IPS DF 6.9 (cell line): ENCODE results near the gene CTSZ.
"Not testable (repeated sequence)": the region's sequence is repeated elsewhere in the genome, so short reads cannot be mapped to it uniquely, and the experiment has no call there.

Source experiments
- DNase-seq: peaks from one replicate; pipeline ENCODE4 v3.0.0-alpha.2; 2013; ENCODE audit warnings: low read depth, low spot score
- H3K27ac ChIP-seq: one replicate; pipeline ENCODE4 v1.5.1; 2013; ENCODE audit warnings: low read length, control low read depth
- H3K27me3 ChIP-seq: 2 replicates; pipeline ENCODE4 v1.6.1; 2013; ENCODE audit warnings: mild to moderate bottlenecking, low read length; ENCODE audit not compliant: control insufficient read depth, insufficient read depth
- H3K36me3 ChIP-seq: 2 replicates; pipeline ENCODE4 v1.6.1; 2013; ENCODE audit warnings: low read length; ENCODE audit not compliant: control insufficient read depth, insufficient read depth
- H3K4me1 ChIP-seq: 2 replicates; pipeline ENCODE4 v1.6.1; 2013; ENCODE audit warnings: low read length; ENCODE audit not compliant: control insufficient read depth, insufficient read depth
- H3K4me3 ChIP-seq: 2 replicates; pipeline ENCODE4 v1.5.1; 2013; ENCODE audit warnings: mild to moderate bottlenecking, low read length
- H3K9me3 ChIP-seq: 2 replicates; pipeline ENCODE4 v1.6.1; 2013; ENCODE audit warnings: low read length, inconsistent platforms; ENCODE audit not compliant: control insufficient read depth, insufficient read depth
- WGBS: extraction: QIAGEN DNeasy Blood & Tissue Kit; methylation state at CpG from one replicate; pipeline ENCODE4 v1.1.7; 2013; ENCODE audit warnings: mixed read lengths, missing lambda C conversion rate; ENCODE audit not compliant: insufficient read length, insufficient coverage; 5-methylcytosine and 5-hydroxymethylcytosine counted together

CTSZ gene

DNA sequence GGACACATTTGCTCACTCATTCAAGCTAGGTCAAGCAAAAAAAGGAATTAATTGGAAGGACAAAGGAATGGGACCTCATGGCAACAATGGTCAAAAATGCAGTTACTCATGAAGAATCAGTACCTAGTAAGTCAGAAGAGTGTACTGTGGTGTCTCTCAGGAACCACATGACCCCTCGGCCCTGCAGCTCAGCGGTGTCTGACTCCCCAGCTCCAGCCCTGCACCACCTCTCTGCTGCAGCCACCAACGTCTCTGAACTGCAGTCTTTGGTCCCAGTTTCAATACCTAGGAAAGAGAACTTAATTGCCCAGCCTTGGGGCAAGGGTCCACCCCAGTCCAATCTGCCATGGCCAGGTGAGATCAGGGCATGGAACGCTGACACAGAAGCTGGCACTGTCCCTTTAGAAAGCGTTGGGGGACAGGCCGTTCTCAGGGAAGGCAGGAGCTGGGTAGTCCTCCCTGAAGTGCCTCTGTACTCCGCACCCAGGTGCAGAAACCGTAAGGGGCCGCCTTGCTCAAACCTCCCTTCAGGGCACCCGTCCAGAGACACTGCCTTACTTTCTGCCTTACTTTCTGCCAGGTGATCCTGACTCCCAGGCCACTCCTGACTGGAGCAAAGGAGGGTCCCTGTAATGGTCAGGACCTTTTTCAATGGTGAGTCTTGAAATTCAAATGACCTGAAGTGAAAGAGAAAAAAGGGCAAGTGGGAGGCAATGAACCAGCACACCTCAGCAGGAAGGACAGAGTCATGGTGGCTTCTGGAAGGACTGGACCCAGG lies 39.2 kb downstream of the CTSZ start:
- Histone ChIP-seq H3K27ac (no peak overlapping the region), H3K4me1 (no peaks in the 10 kb centered on the region), H3K4me3 (no peak overlapping the region), H3K9me3 (no peaks in the 10 kb centered on the region), H3K27me3 (no peaks in the 10 kb centered on the region), H3K36me3 (no peaks in the 10 kb centered on the region)
- DNase-seq, result no peak
- no CpG with 5 or more reads among the region's 10 CpGs for WGBS

DNA sequence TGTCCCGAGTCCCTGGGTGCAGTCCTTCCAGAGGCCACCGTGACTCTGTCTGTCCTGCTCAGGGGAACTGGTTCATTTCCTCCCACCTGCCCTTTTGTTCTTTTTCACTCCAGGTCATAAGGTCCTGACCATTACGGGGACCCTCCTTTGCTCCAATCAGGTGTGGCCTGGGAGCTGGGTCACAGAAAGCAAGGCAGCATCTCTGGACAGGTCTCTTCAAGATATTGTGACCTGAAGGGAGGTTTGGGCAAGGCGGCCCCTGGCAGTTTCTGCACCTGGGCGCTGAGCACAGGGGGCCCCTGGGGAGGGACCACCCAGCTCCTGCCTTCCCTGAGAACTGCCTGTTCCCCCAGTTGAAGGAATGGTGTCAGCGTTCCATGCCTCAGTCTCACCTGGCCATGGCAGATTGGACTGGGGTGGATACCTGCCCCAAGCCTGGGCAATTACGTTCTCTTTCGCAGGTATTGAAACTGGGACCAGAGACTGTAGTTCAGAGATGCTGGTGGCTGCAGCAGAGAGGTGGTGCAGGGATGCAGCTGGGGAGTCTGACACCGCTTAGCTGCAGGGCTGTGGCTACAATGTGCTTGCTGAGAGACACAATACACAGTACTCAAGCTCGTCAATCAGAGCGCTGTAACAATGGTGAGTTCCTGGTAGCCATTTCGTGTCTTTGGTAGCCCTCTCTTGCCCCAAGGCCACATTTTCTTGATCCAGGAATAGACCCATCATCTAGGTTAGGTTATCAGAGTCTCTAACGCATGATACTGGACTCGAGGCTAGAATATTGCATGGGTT lies 41.6 kb downstream of the CTSZ start:
- Histone ChIP-seq H3K4me3 (no peak overlapping the region), H3K9me3 (no peaks in the 10 kb centered on the region), H3K27me3 (no peaks in the 10 kb centered on the region), H3K36me3 (no peaks in the 10 kb centered on the region), H3K4me1 (no peaks in the 10 kb centered on the region), H3K27ac (no peak overlapping the region)
- WGBS, result no CpG with 5 or more reads among the region's 14 CpGs
- no peak for DNase-seq

DNA sequence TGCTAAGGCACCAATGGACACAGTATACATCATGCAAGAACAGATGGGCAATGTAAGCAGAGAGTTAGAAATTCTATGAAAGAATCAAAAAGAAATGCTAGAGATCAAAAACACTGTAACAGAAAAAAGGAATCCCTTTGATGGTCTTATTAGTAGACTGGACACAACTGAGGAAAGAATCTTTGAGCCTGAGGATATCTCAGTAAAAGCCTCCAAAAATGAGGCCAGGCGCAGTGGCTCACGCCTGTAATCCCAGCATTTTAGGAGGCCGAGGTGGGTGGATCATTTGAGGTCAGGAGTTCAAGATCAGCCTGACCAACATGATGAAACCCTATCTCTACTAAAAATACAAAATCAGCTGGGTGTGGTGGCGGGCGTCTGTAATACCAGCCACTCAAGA lies 43.1 kb downstream of the CTSZ start:
- not testable (repeated sequence) for H3K9me3 ChIP-seq, H3K36me3 ChIP-seq, H3K27ac ChIP-seq, H3K4me1 ChIP-seq, H3K4me3 ChIP-seq, DNase-seq, H3K27me3 ChIP-seq
- WGBS, result no CpG with 5 or more reads among the region's 5 CpGs

DNA sequence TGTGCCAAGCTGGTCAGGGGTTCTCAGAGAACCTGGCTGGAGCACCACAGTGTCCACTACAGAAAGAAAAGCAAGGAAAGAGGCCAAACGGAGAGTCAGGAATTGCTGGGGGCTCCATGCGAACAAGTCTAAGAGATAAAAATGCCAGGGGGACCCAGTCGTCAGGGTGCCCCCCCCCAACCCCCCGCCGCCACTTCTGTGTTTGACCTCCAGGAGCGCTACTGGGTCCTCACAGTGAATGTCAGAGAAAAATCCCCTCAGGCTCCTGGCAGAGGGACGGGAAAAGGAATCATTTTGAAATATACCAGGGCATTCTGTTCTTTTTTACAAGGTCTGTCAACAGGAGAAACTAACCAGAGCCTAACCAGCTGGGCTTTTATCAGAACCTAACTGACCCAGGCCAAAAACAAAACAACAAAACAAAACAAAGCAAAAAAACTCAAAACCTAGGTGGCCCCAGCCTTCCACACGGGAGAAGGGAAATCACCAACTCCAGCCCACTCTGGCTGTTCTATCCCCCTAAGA lies 43.9 kb downstream of the CTSZ start:
- no CpG with 5 or more reads among the region's 8 CpGs for WGBS
- no peaks in the 10 kb centered on the region for H3K9me3 ChIP-seq
- H3K4me1 ChIP-seq, result no peaks in the 10 kb centered on the region
- no peak overlapping the region for H3K27ac ChIP-seq
- H3K4me3 ChIP-seq, result no peak overlapping the region
- H3K27me3 ChIP-seq, result no peaks in the 10 kb centered on the region
- DNase-seq, result no peak
- H3K36me3 ChIP-seq, result no peaks in the 10 kb centered on the region

DNA sequence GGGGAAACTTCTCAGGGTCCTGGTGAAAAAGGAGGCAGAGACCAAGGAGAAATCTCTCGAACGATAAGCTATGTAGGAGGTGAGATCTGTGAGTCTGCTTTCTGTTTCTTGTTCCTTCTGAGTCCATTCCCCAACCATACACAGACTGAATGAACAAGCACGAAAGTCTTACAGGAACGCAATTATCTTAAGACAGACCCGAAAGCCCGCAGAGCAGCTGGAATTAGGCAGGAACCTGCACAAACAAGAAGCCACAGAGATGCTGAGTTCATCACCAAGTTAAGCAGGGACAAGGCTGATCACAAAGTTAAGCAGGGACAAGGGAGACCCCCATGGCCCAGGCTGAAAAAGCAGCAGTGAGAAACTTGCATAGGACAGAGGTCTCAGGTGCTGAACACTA lies 47.4 kb downstream of the CTSZ start:
- H3K9me3 ChIP-seq, result no peaks in the 10 kb centered on the region
- no peak overlapping the region for H3K27ac ChIP-seq
- no peaks in the 10 kb centered on the region for H3K27me3 ChIP-seq
- H3K36me3 ChIP-seq, result no peaks in the 10 kb centered on the region
- no CpG with 5 or more reads among the region's 6 CpGs for WGBS
- no peak overlapping the region for H3K4me3 ChIP-seq
- no peaks in the 10 kb centered on the region for H3K4me1 ChIP-seq
- no peak for DNase-seq

DNA sequence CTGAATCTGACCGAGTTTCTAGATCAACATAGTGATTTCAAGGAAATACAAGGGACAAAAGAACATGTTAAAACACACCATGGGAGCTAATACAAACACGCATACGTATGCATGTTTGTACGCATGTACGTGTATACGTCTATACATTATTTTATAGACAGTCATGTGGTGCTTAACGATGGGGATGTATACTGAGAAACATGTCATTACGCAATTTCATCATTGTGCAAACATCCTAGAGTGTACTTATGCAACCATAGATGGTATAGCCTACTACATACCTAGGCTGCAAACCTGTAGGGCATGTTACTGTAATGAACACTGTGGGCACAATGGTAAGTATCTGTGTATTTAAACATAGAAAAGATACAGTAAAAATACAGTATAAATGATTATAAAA lies 51.0 kb downstream of the CTSZ start:
- H3K4me1 ChIP-seq, result no peaks in the 10 kb centered on the region
- H3K4me3 ChIP-seq, result no peak overlapping the region
- no peak for DNase-seq
- no CpG with 5 or more reads among the region's 8 CpGs for WGBS
- no peak overlapping the region for H3K27ac ChIP-seq
- H3K9me3 ChIP-seq, result no peaks in the 10 kb centered on the region
- no peaks in the 10 kb centered on the region for H3K27me3 ChIP-seq
- H3K36me3 ChIP-seq, result no peaks in the 10 kb centered on the region

DNA sequence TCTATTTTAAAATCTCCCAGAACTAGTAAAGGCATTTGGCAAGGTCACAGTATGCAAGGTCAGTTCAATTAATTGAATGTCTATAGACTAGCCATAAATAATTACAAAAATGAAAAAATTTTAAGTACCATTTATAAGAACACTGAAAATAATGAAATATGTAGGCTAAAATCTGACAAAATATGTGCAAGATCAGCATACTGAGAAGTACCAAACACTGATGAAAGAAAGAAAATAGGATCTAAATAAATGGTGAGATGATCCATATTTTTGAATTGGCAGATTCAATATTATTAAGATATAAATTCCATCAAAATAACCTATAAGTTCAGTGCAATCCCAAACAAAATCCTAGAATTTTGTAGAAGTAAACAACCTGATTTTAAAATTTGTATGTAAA lies 54.0 kb downstream of the CTSZ start:
- no peaks in the 10 kb centered on the region for H3K27me3 ChIP-seq
- no peaks in the 10 kb centered on the region for H3K4me1 ChIP-seq
- no peaks in the 10 kb centered on the region for H3K9me3 ChIP-seq
- DNase-seq, result no peak
- no peak overlapping the region for H3K27ac ChIP-seq
- no peaks in the 10 kb centered on the region for H3K36me3 ChIP-seq
- H3K4me3 ChIP-seq, result no peak overlapping the region

DNA sequence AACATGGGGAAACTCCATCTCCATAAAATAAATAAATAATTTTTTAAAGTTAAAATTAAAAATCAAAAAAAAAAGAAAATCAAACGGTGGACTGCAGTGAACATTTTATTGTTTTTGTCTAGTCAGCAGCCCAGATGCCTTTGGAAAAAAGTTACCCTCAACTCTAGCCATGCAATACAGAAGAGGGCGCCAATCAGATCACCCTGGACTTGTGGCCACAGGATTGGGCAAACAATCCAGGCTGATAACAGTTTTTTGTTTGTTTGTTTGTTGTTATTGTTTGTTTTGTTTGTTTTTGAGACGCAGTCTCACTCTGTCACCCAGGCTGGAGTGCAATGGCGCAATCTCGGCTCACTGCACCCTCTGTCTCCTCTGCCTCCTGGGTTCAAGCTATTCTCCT lies 56.5 kb downstream of the CTSZ start:
- Histone ChIP-seq H3K36me3 (no peaks in the 10 kb centered on the region), H3K4me3 (no peak overlapping the region), H3K9me3 (no peaks in the 10 kb centered on the region), H3K27me3 (no peaks in the 10 kb centered on the region), H3K4me1 (no peaks in the 10 kb centered on the region), H3K27ac (no peak overlapping the region)
- DNase-seq, result no peak
- no CpG with 5 or more reads among the region's 5 CpGs for WGBS

DNA sequence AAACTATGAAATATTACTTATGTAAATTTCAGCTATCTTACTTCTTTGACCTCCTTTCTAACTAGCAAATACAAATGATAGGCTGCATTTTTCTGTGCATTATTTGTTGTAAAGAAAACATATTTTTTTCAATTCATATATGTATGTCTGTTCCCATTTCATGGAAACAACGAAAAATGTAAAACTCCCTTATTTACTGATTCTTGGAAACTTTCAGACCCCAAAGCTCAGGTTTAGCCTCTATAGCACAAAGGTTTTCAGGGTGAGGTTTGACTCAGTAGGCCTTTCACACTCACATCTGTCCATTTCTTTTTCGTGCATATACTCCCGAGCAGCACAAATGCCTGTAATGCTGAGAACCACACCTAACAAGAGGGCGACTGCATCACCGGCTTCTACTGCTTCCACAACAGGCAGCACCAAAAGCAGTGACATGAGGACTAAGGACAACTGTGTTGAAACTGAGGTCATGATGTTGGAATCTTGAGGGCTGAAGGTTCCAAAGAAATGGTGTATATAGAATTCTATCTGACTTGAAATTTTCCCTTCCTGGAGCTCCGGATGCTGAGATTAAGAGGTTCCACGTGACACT lies 59.2 kb downstream of the CTSZ start:
- not testable (repeated sequence) for H3K9me3 ChIP-seq, H3K36me3 ChIP-seq, H3K27ac ChIP-seq, H3K4me1 ChIP-seq, DNase-seq, H3K27me3 ChIP-seq, H3K4me3 ChIP-seq
- no CpG with 5 or more reads among the region's 7 CpGs for WGBS

DNA sequence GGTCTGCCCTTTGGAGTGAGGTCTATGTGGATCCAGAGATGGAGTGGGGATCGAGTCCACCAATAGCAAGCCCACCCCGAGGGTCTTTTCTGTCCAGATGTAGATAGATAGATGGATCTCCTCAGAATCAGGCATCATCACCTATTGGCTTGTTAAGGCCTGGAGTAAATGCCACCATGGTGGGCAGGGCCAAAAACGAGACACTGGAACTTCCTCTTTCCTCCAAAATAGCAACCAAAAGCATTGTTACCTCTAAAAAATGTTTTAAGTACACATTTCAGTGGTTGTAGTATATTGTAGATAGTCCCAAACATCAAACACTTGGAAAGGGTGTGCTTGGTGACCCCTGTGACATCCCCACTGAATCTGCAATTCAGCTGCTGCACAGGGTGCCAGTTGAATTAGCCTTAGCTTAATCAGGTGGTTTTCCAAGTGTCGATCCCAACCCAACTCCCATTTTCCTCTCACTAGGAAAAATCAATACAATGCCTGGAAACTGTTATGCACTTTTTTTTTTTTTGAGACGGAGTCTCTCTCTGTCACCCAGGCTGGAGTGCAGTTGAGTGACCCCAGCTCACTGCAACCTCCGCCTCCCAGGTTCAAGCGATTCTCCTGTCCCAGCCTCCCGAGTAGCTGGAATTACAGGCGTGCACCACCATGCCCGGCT lies 61.0 kb downstream of the CTSZ start:
- Histone ChIP-seq H3K36me3 (no peaks in the 10 kb centered on the region), H3K4me1 (no peaks in the 10 kb centered on the region), H3K4me3 (no peak overlapping the region), H3K9me3 (no peaks in the 10 kb centered on the region), H3K27me3 (no peaks in the 10 kb centered on the region), H3K27ac (no peak overlapping the region)
- no peak for DNase-seq
- WGBS, result no CpG with 5 or more reads among the region's 10 CpGs
